A375 (cell line): Measurements from ENCODE around the gene CFAP46. TPM values are rescaled to one million over a fixed set of nuclear protein-coding genes. Genes with fewer than 3 reads are reported as not detected.

Experiments
- total RNA-seq: library from RNA; depleted of rRNA; stranded (reverse); fragments of >200 nt; shearing (Covaris generic); gene quantifications from 2 replicates; pipeline ENCODE4 v1.2.3, GENCODE V29; 2014; rRNA removed

Gene CFAP46
- total RNA-seq = not detected in 2 replicates

GRCh38 chr10:132942101-132943057 lies at the start of gene CFAP46:
CFAP46 (minus strand) TSS chr10:132942570; CDS start chr10:132942484, 86 bp downstream.

GRCh38 chr10:132785723-132786475 lies 156.5 kb downstream of the CFAP46 start, which contains the start of gene NKX6-2:
NKX6-2 (minus strand) TSS chr10:132786147; CDS start chr10:132785948, 199 bp downstream.

Other genes starting within 250 kb of the CFAP46 start
- not detected in 2 replicates for gene NKX6-2, start 156.4 kb downstream of the CFAP46 start, total RNA-seq
- not detected in 2 replicates for gene ADGRA1, start 145.4 kb upstream of the CFAP46 start, total RNA-seq
- gene KNDC1, start 217.6 kb upstream of the CFAP46 start, total RNA-seq = under 0.01 and 0.19 TPM in 2 replicates